ENCODE results near the gene ZBTB7C. TPM values are rescaled to one million over a fixed set of nuclear protein-coding genes. Genes with fewer than 3 reads are reported as not detected.

Gene ZBTB7C
- total RNA-seq, 1 experiment from 2014 or later = 0.33 TPM

DNA sequence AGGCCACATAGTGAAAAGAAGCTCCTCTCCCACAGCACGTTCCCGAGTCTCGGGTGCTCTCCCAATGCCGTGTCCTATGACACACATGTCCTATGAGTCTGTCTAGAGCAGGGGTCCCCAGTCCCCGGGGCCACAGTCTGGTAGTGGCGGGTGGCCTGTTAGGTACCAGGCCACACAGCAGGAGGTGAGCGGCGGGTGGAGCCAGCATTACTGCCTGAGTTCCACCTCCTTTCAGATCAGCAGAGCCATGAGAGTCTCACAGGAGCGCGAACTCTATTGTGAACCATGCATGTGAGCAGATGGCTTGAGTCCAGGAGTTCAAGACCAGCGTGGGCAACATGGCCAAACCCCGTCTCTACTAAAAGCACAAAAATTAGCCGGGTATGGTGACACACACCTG, 112.6 kb downstream of the ZBTB7C start:
- no peak overlapping the region for H3K56ac ChIP-seq (ENCODE audit: insufficient read length, low read depth, low read length)
- no peaks in the 10 kb centered on the region for H3K23me2 ChIP-seq (ENCODE audit: insufficient read length, low read depth, low read length, poor library complexity, severe bottlenecking)
- no peak overlapping the region for H4K8ac ChIP-seq (replicated peaks; ENCODE audit: insufficient read length, low read depth, low read length)
- TF ChIP-seq, protein P1, sequence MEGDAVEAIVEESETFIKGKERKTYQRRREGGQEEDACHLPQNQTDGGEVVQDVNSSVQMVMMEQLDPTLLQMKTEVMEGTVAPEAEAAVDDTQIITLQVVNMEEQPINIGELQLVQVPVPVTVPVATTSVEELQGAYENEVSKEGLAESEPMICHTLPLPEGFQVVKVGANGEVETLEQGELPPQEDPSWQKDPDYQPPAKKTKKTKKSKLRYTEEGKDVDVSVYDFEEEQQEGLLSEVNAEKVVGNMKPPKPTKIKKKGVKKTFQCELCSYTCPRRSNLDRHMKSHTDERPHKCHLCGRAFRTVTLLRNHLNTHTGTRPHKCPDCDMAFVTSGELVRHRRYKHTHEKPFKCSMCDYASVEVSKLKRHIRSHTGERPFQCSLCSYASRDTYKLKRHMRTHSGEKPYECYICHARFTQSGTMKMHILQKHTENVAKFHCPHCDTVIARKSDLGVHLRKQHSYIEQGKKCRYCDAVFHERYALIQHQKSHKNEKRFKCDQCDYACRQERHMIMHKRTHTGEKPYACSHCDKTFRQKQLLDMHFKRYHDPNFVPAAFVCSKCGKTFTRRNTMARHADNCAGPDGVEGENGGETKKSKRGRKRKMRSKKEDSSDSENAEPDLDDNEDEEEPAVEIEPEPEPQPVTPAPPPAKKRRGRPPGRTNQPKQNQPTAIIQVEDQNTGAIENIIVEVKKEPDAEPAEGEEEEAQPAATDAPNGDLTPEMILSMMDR (conservative IDR thresholded peaks at IDR 0.05) = no peak
- no peaks in the 10 kb centered on the region for H3K79me1 ChIP-seq (ENCODE audit: insufficient read depth, low read depth, low read length, poor library complexity, severe bottlenecking)
- H4K5ac ChIP-seq (ENCODE audit: insufficient read length, low read depth, low read length) = no peak overlapping the region
- H3K4me1 ChIP-seq (ENCODE audit: insufficient read depth, low read length) = peaks cover 6% of the 10 kb centered on the region; the same call in 1 of the 2 replicates
- H3K18ac ChIP-seq (ENCODE audit: insufficient read length, low read depth, low read length) = no peak overlapping the region
- H2AFZ ChIP-seq (ENCODE audit: low read length) = no peak overlapping the region
- H3K27ac ChIP-seq (ENCODE audit: insufficient read length, low read depth, low read length) = no peak overlapping the region
- H2BK5ac ChIP-seq (ENCODE audit: insufficient read length, low read length) = no peak overlapping the region
- no peak overlapping the region for H3K14ac ChIP-seq (ENCODE audit: insufficient read depth, low read length)
- H3K27me3 ChIP-seq (ENCODE audit: insufficient read depth, low read length) = no peaks in the 10 kb centered on the region
- WGBS (ENCODE audit: extremely low coverage, insufficient read length, low lambda C conversion rate) = no CpG with 5 or more reads among the region's 13 CpGs
- Mint-ChIP-seq H3K27ac (no peak overlapping the region), H3K4me1 (peaks cover 19 to 36% of the 10 kb centered on the region in 2 experiments), H3K27me3 (ENCODE audit: low read depth) (peaks cover 3% of the 10 kb centered on the region; the same call in 1 of the 2 replicates), H3K4me3 (no peak overlapping the region), H3K9me3 (no peaks in the 10 kb centered on the region; a peak in 1 of 5 replicates), H3K36me3 (ENCODE audit: insufficient read depth in 1 of 3, low read depth in 3 of 3) (no peaks in the 10 kb centered on the region)
- H3K9me3 ChIP-seq (ENCODE audit: control insufficient read depth, low read depth, low read length) = no peaks in the 10 kb centered on the region
- H2BK15ac ChIP-seq (ENCODE audit: low read depth, low read length) = no peak overlapping the region
- H3K4ac ChIP-seq (ENCODE audit: low read depth, low read length) = no peak overlapping the region
- no peaks in the 10 kb centered on the region for H4K20me1 ChIP-seq (ENCODE audit: control insufficient read depth, insufficient read depth, insufficient read length)
- no peak overlapping the region for H2BK20ac ChIP-seq (ENCODE audit: low read depth, low read length, poor library complexity, severe bottlenecking)
- H3T11ph ChIP-seq (ENCODE audit: low read length) = no peak overlapping the region
- no peak overlapping the region for H2BK120ac ChIP-seq (ENCODE audit: low read depth, low read length, poor library complexity, severe bottlenecking)
- no peak for DNase-seq
- no peak overlapping the region for H4K91ac ChIP-seq (ENCODE audit: insufficient read length, low read depth, low read length)
- H3K9ac ChIP-seq (ENCODE audit: extremely low read depth, insufficient read length, low read length) = no peak overlapping the region
- no peaks in the 10 kb centered on the region for H3K79me2 ChIP-seq (ENCODE audit: insufficient read depth, low read length)
- no peak overlapping the region for H2AK5ac ChIP-seq (ENCODE audit: insufficient read length, low read length)
- no peak overlapping the region for H2BK12ac ChIP-seq (ENCODE audit: insufficient read length, low read depth, low read length)
- no peak overlapping the region for H3K4me2 ChIP-seq (ENCODE audit: insufficient read depth, insufficient read length, low read length)
- no peak overlapping the region for H3K23ac ChIP-seq (ENCODE audit: insufficient read length, low read depth, low read length)

All from H9 (cell line).